KOPT-K1 (cell line): ENCODE data around the gene KCNH5.
"Not testable (repeated sequence)": the region's sequence is repeated elsewhere in the genome, so short reads cannot be mapped to it uniquely, and the experiment has no call there.

Experiments used
- H3K27ac ChIP-seq: fragments of 200-600 bp; sonication (generic); 2 replicates; pipeline ENCODE4 v1.5.1; 2016; ENCODE audit warnings: antibody characterized with exemption, mild to moderate bottlenecking, low read depth, low read length; ENCODE audit not compliant: poor library complexity, severe bottlenecking
- H3K36me3 ChIP-seq: fragments of 200-600 bp; sonication (generic); 2 replicates; pipeline ENCODE4 v1.5.1; 2017; ENCODE audit warnings: antibody characterized with exemption, mild to moderate bottlenecking, low read length, moderate library complexity; ENCODE audit not compliant: insufficient read depth
- H3K9me3 ChIP-seq: fragments of 200-600 bp; sonication (generic); 2 replicates; pipeline ENCODE4 v1.5.1; 2017; ENCODE audit warnings: antibody characterized with exemption, low read length, mild to moderate bottlenecking; ENCODE audit not compliant: insufficient read depth, poor library complexity, severe bottlenecking

The KCNH5 gene

GRCh38 chr14:62776300-62776699, 269.0 kb downstream of the KCNH5 start:
- peaks cover 7% of the 10 kb centered on the region for H3K9me3 ChIP-seq
- no peaks in the 10 kb centered on the region for H3K36me3 ChIP-seq
- H3K27ac ChIP-seq = no peak overlapping the region

GRCh38 chr14:62768753-62769152, 276.5 kb downstream of the KCNH5 start:
- no peaks in the 10 kb centered on the region for H3K36me3 ChIP-seq
- no peaks in the 10 kb centered on the region for H3K9me3 ChIP-seq
- H3K27ac ChIP-seq = no peak overlapping the region

- Histone ChIP-seq H3K27ac (no peak overlapping the region), H3K36me3 (no peaks in the 10 kb centered on the region), H3K9me3 (no peaks in the 10 kb centered on the region)
Observed at GRCh38 chr14:62763951-62764350, 281.3 kb downstream of the KCNH5 start.

GRCh38 chr14:62759796-62760195, 285.5 kb downstream of the KCNH5 start:
- H3K9me3 ChIP-seq = no peaks in the 10 kb centered on the region
- no peak overlapping the region for H3K27ac ChIP-seq
- no peaks in the 10 kb centered on the region for H3K36me3 ChIP-seq

GRCh38 chr14:62746881-62747280, 298.4 kb downstream of the KCNH5 start:
- not testable (repeated sequence) for H3K36me3 ChIP-seq, H3K9me3 ChIP-seq, H3K27ac ChIP-seq

- Histone ChIP-seq H3K27ac (no peak overlapping the region), H3K9me3 (no peaks in the 10 kb centered on the region)
Observed at GRCh38 chr14:62745496-62745895, 299.8 kb downstream of the KCNH5 start.

GRCh38 chr14:62743560-62743959, 301.7 kb downstream of the KCNH5 start:
- no peaks in the 10 kb centered on the region for H3K9me3 ChIP-seq
- H3K27ac ChIP-seq = no peak overlapping the region
- H3K36me3 ChIP-seq = no peaks in the 10 kb centered on the region

More at GRCh38 chr14:62745496-62745895, 299.8 kb downstream of the KCNH5 start:
- no peaks in the 10 kb centered on the region for H3K36me3 ChIP-seq

- Histone ChIP-seq H3K27ac (no peak overlapping the region), H3K36me3 (no peaks in the 10 kb centered on the region), H3K9me3 (no peaks in the 10 kb centered on the region)
Observed at GRCh38 chr14:62743118-62743517, 302.1 kb downstream of the KCNH5 start.

GRCh38 chr14:62739647-62740046, 305.6 kb downstream of the KCNH5 start:
- H3K9me3 ChIP-seq = no peaks in the 10 kb centered on the region

GRCh38 chr14:62736048-62737043, 308.9 kb downstream of the KCNH5 start:
- Histone ChIP-seq H3K27ac (no peak overlapping the region), H3K36me3 (no peaks in the 10 kb centered on the region), H3K9me3 (no peaks in the 10 kb centered on the region)

More at GRCh38 chr14:62739647-62740046, 305.6 kb downstream of the KCNH5 start:
- Histone ChIP-seq H3K27ac (no peak overlapping the region), H3K36me3 (no peaks in the 10 kb centered on the region)

GRCh38 chr14:62734831-62735230, 310.4 kb downstream of the KCNH5 start:
- Histone ChIP-seq H3K36me3 (no peaks in the 10 kb centered on the region), H3K27ac (no peak overlapping the region), H3K9me3 (no peaks in the 10 kb centered on the region)

- Histone ChIP-seq H3K27ac (no peak overlapping the region), H3K36me3 (no peaks in the 10 kb centered on the region), H3K9me3 (no peaks in the 10 kb centered on the region)
Observed at GRCh38 chr14:62722406-62722805, 322.9 kb downstream of the KCNH5 start.

GRCh38 chr14:62718629-62719028, 326.6 kb downstream of the KCNH5 start:
- H3K27ac ChIP-seq = no peak overlapping the region
- no peaks in the 10 kb centered on the region for H3K36me3 ChIP-seq
- no peaks in the 10 kb centered on the region for H3K9me3 ChIP-seq

GRCh38 chr14:62711351-62712023, 333.8 kb downstream of the KCNH5 start:
- H3K27ac ChIP-seq = no peak overlapping the region
- H3K36me3 ChIP-seq = no peaks in the 10 kb centered on the region
- no peaks in the 10 kb centered on the region for H3K9me3 ChIP-seq

GRCh38 chr14:62710811-62711210, 334.4 kb downstream of the KCNH5 start:
- H3K36me3 ChIP-seq = no peaks in the 10 kb centered on the region
- H3K9me3 ChIP-seq = no peaks in the 10 kb centered on the region
- no peak overlapping the region for H3K27ac ChIP-seq
